WTC11 (cell line): ENCODE results near the gene ELP4.

ENCODE experiments used
- ATF2 ChIP-seq: sonication (generic); formaldehyde crosslinking; IDR thresholded peaks from 2 replicates; pipeline ENCODE4 v1.8.1; 2022; ENCODE audit warnings: low read depth, missing genetic modification reagents, borderline replicate concordance
- ELF4 ChIP-seq: sonication (generic); formaldehyde crosslinking; IDR thresholded peaks from 2 replicates; pipeline ENCODE4 v1.8.1; 2022; ENCODE audit warnings: low read depth, mild to moderate bottlenecking, moderate library complexity, missing genetic modification reagents
- ESRRA ChIP-seq: sonication (generic); formaldehyde crosslinking; IDR thresholded peaks from 2 replicates; pipeline ENCODE4 v1.8.1; 2022; ENCODE audit warnings: mild to moderate bottlenecking, missing genetic modification reagents, borderline replicate concordance
- ETV6 ChIP-seq: sonication (generic); formaldehyde crosslinking; IDR thresholded peaks from 2 replicates; pipeline ENCODE4 v1.8.1; 2022; ENCODE audit warnings: mild to moderate bottlenecking, missing genetic modification reagents
- JAZF1 ChIP-seq: fragments of 250-450 bp; sonication (Bioruptor Pico); IDR thresholded peaks from 2 replicates; pipeline ENCODE4 v1.9.0; 2021; ENCODE audit warnings: moderate library complexity, mild to moderate bottlenecking, inconsistent platforms
- MAX ChIP-seq: sonication (generic); formaldehyde crosslinking; IDR thresholded peaks from 2 replicates; pipeline ENCODE4 v1.8.0; 2022; ENCODE audit warnings: mild to moderate bottlenecking, missing genetic modification reagents
- NFYB ChIP-seq: sonication (generic); formaldehyde crosslinking; conservative IDR thresholded peaks from 2 replicates; pipeline ENCODE4 v1.8.0; 2022; ENCODE audit warnings: low read depth, missing genetic modification reagents
- TEAD4 ChIP-seq: sonication (generic); formaldehyde crosslinking; IDR thresholded peaks from 2 replicates; pipeline ENCODE4 v1.8.0; 2022; ENCODE audit warnings: mild to moderate bottlenecking, missing genetic modification reagents
- ZNF425 ChIP-seq: fragments of 250-450 bp; sonication (Bioruptor Pico); conservative IDR thresholded peaks from 2 replicates; pipeline ENCODE4 v1.9.0; 2021; ENCODE audit warnings: mild to moderate bottlenecking
- TF ChIP-seq, protein P1 (sequence below): fragments of 200-600 bp; IDR thresholded peaks from 2 replicates; pipeline ENCODE4 v1.8.0; 2022; ENCODE audit warnings: antibody characterized with exemption
- TF ChIP-seq, protein P2 (sequence below): sonication (generic); formaldehyde crosslinking; IDR thresholded peaks from 2 replicates; pipeline ENCODE4 v1.8.1; 2023; ENCODE audit warnings: mild to moderate bottlenecking, missing genetic modification reagents
- TF ChIP-seq, protein P3 (sequence below): sonication (generic); formaldehyde crosslinking; IDR thresholded peaks from 2 replicates; pipeline ENCODE4 v1.8.1; 2022; ENCODE audit warnings: mild to moderate bottlenecking, moderate library complexity, missing genetic modification reagents

- TF ChIP-seq, protein P1, sequence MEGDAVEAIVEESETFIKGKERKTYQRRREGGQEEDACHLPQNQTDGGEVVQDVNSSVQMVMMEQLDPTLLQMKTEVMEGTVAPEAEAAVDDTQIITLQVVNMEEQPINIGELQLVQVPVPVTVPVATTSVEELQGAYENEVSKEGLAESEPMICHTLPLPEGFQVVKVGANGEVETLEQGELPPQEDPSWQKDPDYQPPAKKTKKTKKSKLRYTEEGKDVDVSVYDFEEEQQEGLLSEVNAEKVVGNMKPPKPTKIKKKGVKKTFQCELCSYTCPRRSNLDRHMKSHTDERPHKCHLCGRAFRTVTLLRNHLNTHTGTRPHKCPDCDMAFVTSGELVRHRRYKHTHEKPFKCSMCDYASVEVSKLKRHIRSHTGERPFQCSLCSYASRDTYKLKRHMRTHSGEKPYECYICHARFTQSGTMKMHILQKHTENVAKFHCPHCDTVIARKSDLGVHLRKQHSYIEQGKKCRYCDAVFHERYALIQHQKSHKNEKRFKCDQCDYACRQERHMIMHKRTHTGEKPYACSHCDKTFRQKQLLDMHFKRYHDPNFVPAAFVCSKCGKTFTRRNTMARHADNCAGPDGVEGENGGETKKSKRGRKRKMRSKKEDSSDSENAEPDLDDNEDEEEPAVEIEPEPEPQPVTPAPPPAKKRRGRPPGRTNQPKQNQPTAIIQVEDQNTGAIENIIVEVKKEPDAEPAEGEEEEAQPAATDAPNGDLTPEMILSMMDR, result no peak
- TF ChIP-seq ATF2 (CRISPR knock-in tag), result no peak
- TF ChIP-seq ESRRA (CRISPR knock-in tag), result no peak
- no peak for TF ChIP-seq ZNF425 (CRISPR knock-in tag)
- peak; percentile 94 for TF ChIP-seq NFYB (CRISPR knock-in tag)
- TF ChIP-seq, protein P2, sequence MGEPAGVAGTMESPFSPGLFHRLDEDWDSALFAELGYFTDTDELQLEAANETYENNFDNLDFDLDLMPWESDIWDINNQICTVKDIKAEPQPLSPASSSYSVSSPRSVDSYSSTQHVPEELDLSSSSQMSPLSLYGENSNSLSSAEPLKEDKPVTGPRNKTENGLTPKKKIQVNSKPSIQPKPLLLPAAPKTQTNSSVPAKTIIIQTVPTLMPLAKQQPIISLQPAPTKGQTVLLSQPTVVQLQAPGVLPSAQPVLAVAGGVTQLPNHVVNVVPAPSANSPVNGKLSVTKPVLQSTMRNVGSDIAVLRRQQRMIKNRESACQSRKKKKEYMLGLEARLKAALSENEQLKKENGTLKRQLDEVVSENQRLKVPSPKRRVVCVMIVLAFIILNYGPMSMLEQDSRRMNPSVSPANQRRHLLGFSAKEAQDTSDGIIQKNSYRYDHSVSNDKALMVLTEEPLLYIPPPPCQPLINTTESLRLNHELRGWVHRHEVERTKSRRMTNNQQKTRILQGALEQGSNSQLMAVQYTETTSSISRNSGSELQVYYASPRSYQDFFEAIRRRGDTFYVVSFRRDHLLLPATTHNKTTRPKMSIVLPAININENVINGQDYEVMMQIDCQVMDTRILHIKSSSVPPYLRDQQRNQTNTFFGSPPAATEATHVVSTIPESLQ (CRISPR knock-in tag), result no peak
- peak; percentile 89 for TF ChIP-seq MAX (CRISPR knock-in tag)
- TF ChIP-seq JAZF1 (CRISPR knock-in tag), result no peak
- no peak for TF ChIP-seq ELF4 (CRISPR knock-in tag)
- no peak for TF ChIP-seq TEAD4 (CRISPR knock-in tag)
- TF ChIP-seq, protein P3, sequence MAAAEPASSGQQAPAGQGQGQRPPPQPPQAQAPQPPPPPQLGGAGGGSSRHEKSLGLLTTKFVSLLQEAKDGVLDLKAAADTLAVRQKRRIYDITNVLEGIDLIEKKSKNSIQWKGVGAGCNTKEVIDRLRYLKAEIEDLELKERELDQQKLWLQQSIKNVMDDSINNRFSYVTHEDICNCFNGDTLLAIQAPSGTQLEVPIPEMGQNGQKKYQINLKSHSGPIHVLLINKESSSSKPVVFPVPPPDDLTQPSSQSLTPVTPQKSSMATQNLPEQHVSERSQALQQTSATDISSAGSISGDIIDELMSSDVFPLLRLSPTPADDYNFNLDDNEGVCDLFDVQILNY, result no peak
- TF ChIP-seq ETV6, result peak; percentile 65; the same call in 1 of the 2 replicates
These were observed at the start of gene ELP4, which contains the start of gene IMMP1L for GRCh38 chr11:31509429-31510345.
